ENCODE results near the gene ANO6.

ANO6 gene

DNA sequence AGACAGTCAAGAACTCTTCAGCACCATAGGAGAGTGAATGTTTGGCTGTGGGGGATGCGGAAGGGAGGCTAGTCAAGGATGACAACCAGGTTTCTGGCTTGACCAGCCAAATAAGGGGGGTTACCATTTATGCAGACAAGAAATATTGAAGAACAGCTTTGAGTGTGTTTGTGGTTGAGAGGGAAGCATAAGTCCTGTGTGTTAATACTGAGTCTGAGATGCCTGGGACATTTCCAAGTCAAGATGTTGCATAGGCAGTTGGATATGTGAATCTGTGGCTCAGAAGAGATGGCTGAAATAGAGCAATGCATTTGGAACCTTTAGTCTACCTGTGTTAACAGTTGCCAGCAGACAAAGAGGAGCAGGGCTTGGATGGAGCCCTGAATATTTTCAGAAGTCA, 66.1 kb downstream of the ANO6 start:
- no peak for DNase-seq

- no peak for DNase-seq
Measured at GRCh38 chr12:45282411-45282810, 66.5 kb downstream of the ANO6 start.

- DNase-seq = no peak
Measured at GRCh38 chr12:45284096-45284901, 68.4 kb downstream of the ANO6 start.

- DNase-seq = no peak
Measured at GRCh38 chr12:45285717-45286116, 69.8 kb downstream of the ANO6 start.

DNA sequence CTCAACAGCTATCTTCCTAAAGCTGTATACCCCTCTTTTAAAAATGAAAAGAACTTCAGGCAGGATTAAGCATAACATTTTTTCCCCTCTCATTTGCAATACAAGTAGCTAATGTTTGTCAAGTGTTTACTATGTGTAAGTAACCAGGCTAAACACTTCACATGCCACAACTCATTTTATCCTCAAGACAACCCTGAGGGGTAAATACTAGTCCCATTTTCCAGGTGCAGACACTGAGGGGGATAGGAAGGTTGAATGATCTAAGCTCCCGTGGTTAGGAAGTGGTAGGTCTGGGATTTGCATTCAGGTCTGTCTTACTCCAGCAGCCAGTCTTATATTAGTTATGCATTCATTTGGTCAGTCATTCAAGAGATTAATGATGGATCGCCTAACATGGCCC, 70.7 kb downstream of the ANO6 start:
- DNase-seq = no peak

GRCh38 chr12:45289245-45290215, 73.6 kb downstream of the ANO6 start:
- no peak for DNase-seq

GRCh38 chr12:45290216-45290605, 74.3 kb downstream of the ANO6 start:
- no peak for DNase-seq

GRCh38 chr12:45291518-45291917, 75.6 kb downstream of the ANO6 start:
- DNase-seq = no peak

- DNase-seq = no peak
Measured at GRCh38 chr12:45292486-45293195, 76.7 kb downstream of the ANO6 start.

DNA sequence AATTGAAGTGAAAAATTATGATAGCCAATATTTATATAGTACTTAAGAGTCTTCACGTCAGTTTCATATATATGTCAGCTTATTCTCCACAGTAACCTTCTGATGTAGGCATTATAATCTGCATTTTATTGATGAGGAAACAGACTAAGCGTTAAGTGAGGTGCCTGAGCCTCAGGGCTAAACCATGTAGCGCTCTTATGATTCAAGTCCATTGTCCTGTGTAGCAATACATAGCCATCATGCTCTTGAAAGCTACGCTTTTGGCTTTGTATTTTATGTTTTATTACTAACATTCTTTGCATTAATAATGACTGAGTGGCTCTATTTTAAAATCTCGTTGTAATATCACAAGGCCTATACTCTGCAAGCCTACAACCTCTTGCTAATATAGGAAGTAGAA, 79.0 kb downstream of the ANO6 start:
- no peak for DNase-seq

GRCh38 chr12:45296046-45296586, 80.2 kb downstream of the ANO6 start:
- DNase-seq = no peak

GRCh38 chr12:45298047-45298446, 82.2 kb downstream of the ANO6 start:
- DNase-seq = no peak

DNA sequence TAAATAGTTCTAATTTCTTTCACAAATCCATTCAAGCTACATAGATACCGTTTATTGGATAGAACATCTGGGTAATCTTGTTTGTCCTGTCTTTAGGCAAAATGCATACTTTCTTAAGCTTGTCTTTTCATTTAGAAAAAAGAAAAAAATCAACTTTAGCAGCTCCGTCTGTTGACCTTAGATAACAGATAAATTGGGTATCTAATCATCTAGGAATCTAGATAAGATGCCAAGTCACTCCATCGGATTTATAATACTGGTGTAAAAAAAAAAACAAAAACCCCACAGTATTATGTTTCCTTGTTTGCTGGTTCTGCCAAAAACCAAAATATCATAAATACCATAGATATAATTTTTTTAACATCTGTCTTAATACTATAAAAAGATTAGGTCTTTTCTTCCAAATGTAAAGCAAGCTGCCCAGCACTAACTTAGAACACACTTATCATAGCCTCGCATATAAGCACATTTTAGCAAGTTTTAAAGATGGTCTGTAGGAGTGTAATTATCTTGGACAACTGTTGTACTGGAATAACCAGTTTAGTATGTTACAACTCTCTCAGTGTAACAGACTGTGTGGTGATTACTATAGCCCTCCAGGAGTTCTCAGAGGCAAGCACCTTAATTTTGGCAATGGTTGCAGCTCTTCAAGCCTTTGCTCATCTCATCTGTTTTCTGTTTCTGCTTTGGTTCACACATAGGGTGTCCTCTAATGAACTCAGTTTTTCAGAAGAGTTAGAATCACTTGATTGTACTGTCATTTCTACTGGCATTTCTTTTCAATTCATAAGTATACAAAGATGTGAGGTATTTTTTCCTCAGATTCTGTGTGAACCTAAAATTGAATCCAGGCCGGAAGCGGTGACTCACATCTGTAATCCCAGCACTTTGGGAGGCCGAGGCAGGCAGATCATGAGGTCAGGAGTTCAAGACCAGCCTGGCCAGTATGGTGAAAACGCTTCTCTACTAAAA, 83.1 kb downstream of the ANO6 start:
- DNase-seq = no peak

GRCh38 chr12:45302621-45303369, 86.9 kb downstream of the ANO6 start:
- no peak for DNase-seq

DNA sequence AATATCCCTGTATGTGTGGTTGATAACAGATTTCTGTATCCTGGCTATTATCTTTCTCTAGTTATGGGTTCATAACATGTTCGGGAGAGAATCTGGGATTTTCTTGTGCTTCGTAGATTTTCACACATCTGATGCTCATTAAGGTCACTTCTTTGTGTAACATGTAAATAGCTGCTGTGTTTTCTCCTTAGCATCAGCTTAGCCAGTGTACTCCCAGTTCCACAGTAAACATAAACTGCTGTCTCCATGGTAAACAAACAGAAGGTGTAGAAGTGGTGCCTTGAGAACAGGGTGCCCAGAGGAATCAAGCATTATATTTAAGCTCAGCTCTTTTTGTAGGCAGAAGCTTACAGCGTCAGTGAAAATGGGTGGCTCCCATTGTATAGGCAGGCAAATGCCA, 88.0 kb downstream of the ANO6 start:
- DNase-seq = no peak

GRCh38 chr12:45304514-45305178, 88.8 kb downstream of the ANO6 start:
- no peak for DNase-seq

DNA sequence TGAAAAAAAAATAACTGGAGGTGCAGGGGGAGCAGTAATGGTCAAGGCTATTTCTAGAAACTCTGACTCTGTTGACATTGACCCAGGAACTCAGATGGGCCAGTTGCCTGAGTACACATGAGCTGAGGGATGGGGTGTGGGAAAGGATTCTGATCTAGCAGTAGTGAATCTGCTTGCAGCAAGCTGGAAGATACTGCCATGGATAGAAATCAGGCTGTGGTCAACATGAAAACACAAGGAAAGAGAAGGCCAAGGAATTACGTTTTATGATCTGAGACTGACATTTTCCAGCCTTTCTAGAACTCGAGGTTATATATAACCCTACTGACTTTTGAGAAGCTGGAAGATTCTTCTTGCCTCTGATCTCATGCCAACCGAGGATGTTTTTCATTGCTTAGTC, 90.0 kb downstream of the ANO6 start:
- DNase-seq = no peak

DNA sequence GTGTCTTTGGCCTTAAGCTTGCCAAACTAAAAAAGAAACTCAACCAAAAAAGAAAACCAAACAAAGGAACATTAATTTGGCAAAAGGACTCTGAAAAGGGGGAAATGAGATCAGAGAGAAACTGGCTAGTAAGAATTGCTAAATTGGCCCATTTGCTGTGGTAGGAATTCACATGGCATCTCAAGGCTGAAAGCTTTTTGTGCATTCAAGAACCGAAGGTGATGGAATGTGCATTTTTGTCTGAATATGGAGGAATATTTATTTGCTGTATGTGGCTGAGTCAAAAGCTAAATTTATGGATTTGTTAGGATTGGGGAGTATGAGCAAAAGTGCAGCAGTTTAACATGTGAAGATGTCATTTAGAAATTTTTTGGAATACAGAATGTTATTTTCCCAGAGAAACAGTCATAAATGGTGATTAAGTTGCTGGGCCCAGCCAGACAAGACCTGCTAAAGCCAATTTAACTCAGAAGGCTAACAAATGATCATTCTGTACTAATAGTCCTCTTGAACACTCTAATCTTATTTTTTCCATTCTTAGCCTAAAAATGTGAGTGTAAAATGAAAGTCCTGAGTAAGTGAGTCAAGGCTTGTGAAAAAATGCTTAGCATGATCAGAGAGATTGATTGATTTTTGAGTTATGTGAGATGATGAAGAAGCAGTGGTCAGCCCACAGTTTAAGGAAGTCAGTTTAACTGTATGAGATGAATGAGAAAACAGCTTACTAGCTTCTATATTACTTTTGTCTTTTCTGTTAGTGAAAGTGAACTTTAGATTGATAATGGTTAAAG, 94.1 kb downstream of the ANO6 start:
- no peak for DNase-seq

DNA sequence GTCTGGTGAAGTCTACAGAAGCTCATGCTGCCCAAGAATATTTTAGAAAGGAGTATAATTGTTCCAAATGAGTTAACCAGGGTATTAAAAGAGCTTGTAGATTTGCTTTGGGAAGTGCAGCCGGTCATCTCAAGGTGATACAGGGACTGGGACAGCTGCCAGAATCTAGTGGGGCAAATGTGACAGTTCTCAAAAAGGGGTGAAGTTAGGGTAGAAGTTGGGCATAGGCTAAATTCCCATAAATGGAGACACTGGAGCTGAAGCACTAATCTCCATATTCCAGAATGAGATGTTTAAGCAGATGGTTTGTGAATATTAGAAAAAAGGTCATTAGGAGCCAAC, 94.7 kb downstream of the ANO6 start:
- no peak for DNase-seq

GRCh38 chr12:45312012-45312411, 96.1 kb downstream of the ANO6 start:
- DNase-seq = no peak
